GM12878 (cell line): ENCODE data around the gene ATG5. TPM values are rescaled to one million over a fixed set of nuclear protein-coding genes. Genes with fewer than 3 reads are reported as not detected.

Experiments used
- FOXM1 ChIP-seq: IDR thresholded peaks from 2 replicates; pipeline ENCODE4 v1.6.1; 2012; ENCODE audit warnings: low read depth, mild to moderate bottlenecking, inconsistent platforms, low read length, moderate library complexity
- GATAD2B ChIP-seq: fragments of 450-650 bp; conservative IDR thresholded peaks from 2 replicates; pipeline ENCODE4 v1.6.1; 2017; ENCODE audit warnings: low read depth, mild to moderate bottlenecking, moderate library complexity
- IRF3 ChIP-seq: fragments of 450-650 bp; IDR thresholded peaks from 2 replicates; pipeline ENCODE4 v1.6.1; 2014; ENCODE audit warnings: mild to moderate bottlenecking
- NR2C1 ChIP-seq: fragments of 450-650 bp; IDR thresholded peaks from 2 replicates; pipeline ENCODE4 v1.6.1; 2017; ENCODE audit warnings: antibody characterized with exemption, mild to moderate bottlenecking, moderate library complexity
- RELB ChIP-seq: fragments of 450-650 bp; IDR thresholded peaks from 2 replicates; pipeline ENCODE4 v1.6.1; 2017; ENCODE audit warnings: low read depth, mild to moderate bottlenecking, moderate library complexity
- WRNIP1 ChIP-seq: IDR thresholded peaks from 2 replicates; pipeline ENCODE4 v1.6.1; 2011; ENCODE audit warnings: low read depth, low read length, improper control_type of control experiment, borderline replicate concordance
- ZBTB4 ChIP-seq: fragments of 450-650 bp; formaldehyde crosslinking; IDR thresholded peaks from 2 replicates; pipeline ENCODE4 v1.4.0; 2022; ENCODE audit warnings: mild to moderate bottlenecking, moderate library complexity
- polyA plus RNA-seq, 11 experiments: library from polyadenylated mRNA; depleted of rRNA in 4 of 11; unstranded in 6 of 11; stranded (reverse) in 5 of 11; fragments of >200 nt; fragmentation: Nextera tagmentation in 4 of 11; fragmentation: Illumina TruSeq in 1 of 11; extraction: Ambion mirVana in 4 of 11; extraction: Trizol in 1 of 11; gene quantifications; 1 replicate in 1 of 11; 2 replicates in 10 of 11; pipeline versions ENCODE4 v1.2.1 to v1.2.3, GENCODE V29; 2011 to 2016; ENCODE audit warnings: inconsistent platforms in 2 of 11, missing spikeins in 2 of 11, low read depth in 1 of 11
- total RNA-seq, 4 experiments: library from RNA; depleted of rRNA in 3 of 4; stranded (reverse); fragments of >200 nt in 3 of 4; fragmentation: Illumina TruSeq in 1 of 4; extraction: Trizol in 1 of 4; gene quantifications; 2 replicates each; pipeline versions ENCODE4 v1.2.1 to v1.2.3, GENCODE V29; 2013 to 2021

The ATG5 gene
- total and polyA plus RNA-seq, 10 of the 15 experiments (the other 5 are each of a cell fraction or from before 2014, with no cell fraction given) = 12.9 to 51.8 (median 23.9) TPM

- TF ChIP-seq ZBTB4 (CRISPR knock-in tag) (no peak), NR2C1 (no peak), RELB (peak; percentile 43; the same call in 1 of the 2 replicates), WRNIP1 (no peak), FOXM1 (peak; percentile 43; the same call in 1 of the 2 replicates), IRF3 (no peak), GATAD2B (no peak)
Measured at GRCh38 chr6:106223300-106223930, 102.1 kb downstream of the ATG5 start (continued).
